T-helper 2 cell treated with Interferon-gamma antibody and Interleukin-4, amounts not matched to agents 100 ng/mL and 5 ng/mL, for 36 hours (primary cell): ENCODE results near the gene MAGEA2B. TPM values are rescaled to one million over a fixed set of nuclear protein-coding genes. Genes with fewer than 3 reads are reported as not detected.
"Not testable (repeated sequence)": the region's sequence is repeated elsewhere in the genome, so short reads cannot be mapped to it uniquely, and the experiment has no call there.

ENCODE experiments used
- intact Hi-C: fragments of 100-400 bp; cut with micrococcal nuclease; formaldehyde crosslinking; loops from one replicate; pipeline ENCODE4 v1.15.1; 2023
- total RNA-seq: library from RNA; stranded (reverse); gene quantifications from 2 replicates; pipeline ENCODE4 v1.2.3, GENCODE V29; 2022

The MAGEA2B gene
- not detected in 2 replicates for total RNA-seq

DNA sequence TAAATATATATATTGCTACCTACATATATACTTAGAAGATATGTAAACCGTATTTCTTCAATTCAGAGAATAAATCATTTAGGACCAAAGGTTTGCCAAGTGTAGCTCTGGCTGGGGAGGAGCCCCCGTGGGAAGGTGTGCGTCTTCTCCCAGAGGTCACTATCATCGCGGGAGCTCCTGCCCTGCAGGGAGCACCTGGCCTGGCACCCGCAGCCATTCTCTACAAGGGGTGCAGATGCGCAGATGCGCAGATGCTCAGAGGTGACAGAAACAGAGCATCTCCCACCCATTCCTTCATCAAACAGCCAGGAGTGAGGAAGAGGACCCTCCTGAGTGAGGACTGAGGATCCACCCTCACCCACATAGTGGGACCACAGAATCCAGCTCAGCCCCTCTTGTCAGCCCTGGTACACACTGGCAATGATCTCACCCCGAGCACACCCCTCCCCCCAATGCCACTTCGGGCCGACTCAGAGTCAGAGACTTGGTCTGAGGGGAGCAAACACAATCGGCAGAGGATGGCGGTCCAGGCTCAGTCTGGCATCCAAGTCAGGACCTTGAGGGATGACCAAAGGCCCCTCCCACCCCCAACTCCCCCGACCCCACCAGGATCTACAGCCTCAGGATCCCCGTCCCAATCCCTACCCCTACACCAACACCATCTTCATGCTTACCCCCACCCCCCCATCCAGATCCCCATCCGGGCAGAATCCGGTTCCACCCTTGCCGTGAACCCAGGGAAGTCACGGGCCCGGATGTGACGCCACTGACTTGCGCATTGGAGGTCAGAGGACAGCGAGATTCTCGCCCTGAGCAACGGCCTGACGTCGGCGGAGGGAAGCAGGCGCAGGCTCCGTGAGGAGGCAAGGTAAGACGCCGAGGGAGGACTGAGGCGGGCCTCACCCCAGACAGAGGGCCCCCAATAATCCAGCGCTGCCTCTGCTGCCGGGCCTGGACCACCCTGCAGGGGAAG lies at the start of gene MAGEA2B:
MAGEA2B (plus strand) TSS at position 814 of the 973 bp plus-strand sequence. CDS start 2,479 bp downstream, outside the sequence.
- intact Hi-C loops, result not testable (repeated sequence)

GRCh38 chrX:152674135-152674534 lies 40.3 kb upstream of the MAGEA2B start:
- intact Hi-C loops, result no loop called here

- intact Hi-C loops, result not testable (repeated sequence)
Observed at GRCh38 chrX:152674652-152675051, 39.8 kb upstream of the MAGEA2B start.

DNA sequence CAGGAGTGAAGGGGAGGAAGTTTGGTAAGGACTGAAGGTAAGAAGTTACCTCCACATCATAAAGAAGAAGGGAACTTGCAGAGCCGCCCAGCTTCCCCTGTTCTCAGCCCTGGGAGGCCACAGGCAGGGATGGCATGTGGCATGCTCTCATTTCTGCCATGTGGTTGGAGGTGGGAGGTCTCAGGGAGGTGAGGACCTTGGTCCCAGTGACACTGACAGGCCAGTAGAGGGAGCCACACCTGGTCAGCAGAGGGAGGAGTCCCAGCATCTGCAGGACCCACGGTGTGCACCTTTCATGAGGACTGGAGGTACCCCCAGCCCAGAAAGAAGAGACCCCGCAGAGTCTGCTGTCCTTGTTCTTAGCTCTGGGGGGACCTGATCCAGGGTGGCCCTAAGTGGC lies 33.4 kb upstream of the MAGEA2B start:
- intact Hi-C loops, result not testable (repeated sequence)

DNA sequence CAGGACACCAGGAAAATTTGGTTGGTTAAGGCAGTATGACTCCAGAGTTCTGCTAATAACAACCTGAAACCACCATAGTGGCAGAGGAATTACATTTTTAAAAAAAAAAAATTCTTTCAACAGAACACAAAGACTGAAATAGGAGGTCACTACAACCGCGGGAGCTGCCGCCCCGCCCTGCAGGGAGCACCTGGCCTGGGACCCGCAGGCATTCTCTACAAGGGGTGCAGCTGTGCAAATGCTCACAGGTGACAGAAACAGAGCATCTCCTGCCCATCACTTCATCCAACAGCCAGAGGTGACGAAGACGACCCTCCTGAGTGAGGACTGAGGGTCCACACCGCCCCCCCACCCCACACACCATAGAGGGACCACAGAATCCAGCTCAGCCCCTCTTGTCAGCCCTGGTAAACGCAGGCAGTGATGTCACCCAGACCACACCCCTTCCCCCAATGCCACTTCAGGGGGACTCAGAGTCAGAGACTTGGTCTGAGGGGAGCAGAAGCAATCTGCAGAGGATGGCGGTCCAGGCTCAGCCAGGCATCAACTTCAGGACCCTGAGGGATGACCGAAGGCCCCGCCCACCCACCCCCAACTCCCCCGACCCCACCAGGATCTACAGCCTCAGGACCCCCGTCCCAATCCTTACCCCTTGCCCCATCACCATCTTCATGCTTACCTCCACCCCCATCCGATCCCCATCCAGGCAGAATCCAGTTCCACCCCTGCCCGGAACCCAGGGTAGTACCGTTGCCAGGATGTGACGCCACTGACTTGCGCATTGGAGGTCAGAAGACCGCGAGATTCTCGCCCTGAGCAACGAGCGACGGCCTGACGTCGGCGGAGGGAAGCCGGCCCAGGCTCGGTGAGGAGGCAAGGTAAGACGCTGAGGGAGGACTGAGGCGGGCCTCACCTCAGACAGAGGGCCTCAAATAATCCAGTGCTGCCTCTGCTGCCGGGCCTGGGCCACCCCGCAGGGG lies 16.2 kb upstream of the MAGEA2B start, which contains the start of gene MAGEA3:
MAGEA3 (plus strand) TSS at position 843 of the 980 bp plus-strand sequence. CDS start 2,039 bp downstream, outside the sequence.
- intact Hi-C loops, result not testable (repeated sequence)

DNA sequence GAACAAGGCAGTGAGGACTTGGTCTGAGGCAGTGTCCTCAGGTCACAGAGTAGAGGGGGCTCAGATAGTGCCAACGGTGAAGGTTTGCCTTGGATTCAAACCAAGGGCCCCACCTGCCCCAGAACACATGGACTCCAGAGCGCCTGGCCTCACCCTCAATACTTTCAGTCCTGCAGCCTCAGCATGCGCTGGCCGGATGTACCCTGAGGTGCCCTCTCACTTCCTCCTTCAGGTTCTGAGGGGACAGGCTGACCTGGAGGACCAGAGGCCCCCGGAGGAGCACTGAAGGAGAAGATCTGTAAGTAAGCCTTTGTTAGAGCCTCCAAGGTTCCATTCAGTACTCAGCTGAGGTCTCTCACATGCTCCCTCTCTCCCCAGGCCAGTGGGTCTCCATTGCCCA lies 14.0 kb upstream of the MAGEA2B start:
- intact Hi-C loops, result not testable (repeated sequence)

DNA sequence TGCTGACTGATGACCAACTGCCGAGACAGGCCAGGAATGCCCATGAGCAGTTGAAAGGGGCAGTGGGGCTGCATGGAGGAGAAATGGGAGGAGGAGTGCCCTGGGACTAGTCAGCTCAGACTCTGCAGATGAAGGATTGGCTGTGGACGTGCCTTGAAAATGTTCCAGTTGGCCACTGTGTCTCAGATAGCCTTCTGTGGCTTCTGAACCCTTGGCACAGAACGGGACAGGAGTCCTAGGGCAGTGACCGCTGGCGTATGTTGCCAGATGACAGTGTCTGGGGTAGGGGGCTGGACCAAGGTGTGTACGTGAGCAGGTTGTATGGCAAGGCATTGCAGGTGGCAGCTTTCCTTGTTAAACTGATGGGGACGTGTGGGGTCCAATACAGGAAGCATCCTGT lies 7.9 kb upstream of the MAGEA2B start:
- intact Hi-C loops, result not testable (repeated sequence)

GRCh38 chrX:152709173-152709572 lies 5.3 kb upstream of the MAGEA2B start, which contains the start of gene CSAG2:
Gene CSAG2, minus strand, starts transcription at chrX:152709273. Its CDS starts 161 bp downstream, at chrX:152709112.
- intact Hi-C loops, result not testable (repeated sequence)

DNA sequence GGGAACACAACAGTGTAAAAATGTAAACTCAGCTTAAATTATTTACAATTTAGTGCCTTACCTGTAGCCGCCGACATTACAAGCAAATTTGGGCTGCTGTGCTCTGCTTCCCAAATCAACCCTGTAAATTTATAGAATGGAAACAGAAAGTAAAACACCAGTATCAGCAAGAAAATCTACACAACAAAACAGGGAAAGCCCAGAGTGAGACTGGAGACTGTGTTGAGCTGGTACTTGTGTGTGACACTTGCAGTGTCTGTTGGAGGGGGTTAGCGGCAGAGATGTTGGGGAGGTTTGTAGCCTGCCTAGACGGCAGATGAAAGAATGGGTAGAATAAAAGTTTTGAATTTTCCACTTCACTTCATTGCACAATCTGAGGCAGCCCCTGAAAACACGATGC lies 1.2 kb upstream of the MAGEA2B start:
- intact Hi-C loops, result not testable (repeated sequence)

DNA sequence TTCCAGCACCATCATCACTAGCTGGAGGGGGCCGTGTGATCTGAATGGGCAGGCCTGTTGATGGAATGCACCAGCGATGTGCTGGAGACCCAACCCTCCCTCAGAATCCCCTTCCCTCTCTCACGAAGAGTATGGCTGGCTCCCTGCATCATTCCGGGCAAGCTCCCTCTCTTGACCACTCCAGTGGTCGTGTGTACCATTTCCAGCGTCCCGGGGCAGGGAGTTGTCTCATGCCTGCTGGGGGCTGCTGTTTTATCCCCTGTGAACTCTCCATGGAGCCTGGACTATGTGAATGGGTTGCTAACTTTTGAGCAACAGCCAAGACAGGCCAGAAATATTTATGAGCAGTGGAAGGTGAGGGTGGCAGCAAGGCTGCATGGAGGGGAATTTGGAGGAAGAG lies 11.0 kb downstream of the MAGEA2B start:
- intact Hi-C loops, result no loop called here

GRCh38 chrX:152733261-152733975 lies 19.0 kb downstream of the MAGEA2B start, which contains the start of the genes CSAG1 and MAGEA12:
Gene CSAG1, minus strand, starts transcription at chrX:152733721. Its CDS starts 1,261 bp downstream, at chrX:152732460.
Gene MAGEA12, plus strand, starts transcription at chrX:152733757. Its CDS starts 2,405 bp downstream, at chrX:152736162.
- intact Hi-C loops, result no loop called here

GRCh38 chrX:152734143-152734858 lies 19.9 kb downstream of the MAGEA2B start:
- intact Hi-C loops, result not testable (repeated sequence)

DNA sequence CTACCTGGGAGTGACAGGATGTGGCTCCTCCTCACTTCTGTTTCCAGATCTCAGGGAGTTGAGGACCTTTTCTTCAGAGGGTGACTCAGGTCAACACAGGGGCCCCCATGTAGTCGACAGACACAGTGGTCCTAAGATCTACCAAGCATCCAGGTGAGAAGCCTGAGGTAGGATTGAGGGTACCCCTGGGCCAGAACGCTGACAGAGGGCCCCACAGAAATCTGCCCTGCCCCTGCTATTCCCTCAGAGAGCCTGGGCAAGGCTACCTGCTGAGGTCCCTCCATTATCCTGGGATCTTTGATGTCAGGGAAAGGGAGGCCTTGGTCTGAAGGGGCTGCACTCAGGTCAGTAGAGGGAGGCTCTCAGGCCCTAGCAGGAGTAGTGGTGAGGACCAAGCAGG lies 20.7 kb downstream of the MAGEA2B start:
- intact Hi-C loops, result no loop called here

DNA sequence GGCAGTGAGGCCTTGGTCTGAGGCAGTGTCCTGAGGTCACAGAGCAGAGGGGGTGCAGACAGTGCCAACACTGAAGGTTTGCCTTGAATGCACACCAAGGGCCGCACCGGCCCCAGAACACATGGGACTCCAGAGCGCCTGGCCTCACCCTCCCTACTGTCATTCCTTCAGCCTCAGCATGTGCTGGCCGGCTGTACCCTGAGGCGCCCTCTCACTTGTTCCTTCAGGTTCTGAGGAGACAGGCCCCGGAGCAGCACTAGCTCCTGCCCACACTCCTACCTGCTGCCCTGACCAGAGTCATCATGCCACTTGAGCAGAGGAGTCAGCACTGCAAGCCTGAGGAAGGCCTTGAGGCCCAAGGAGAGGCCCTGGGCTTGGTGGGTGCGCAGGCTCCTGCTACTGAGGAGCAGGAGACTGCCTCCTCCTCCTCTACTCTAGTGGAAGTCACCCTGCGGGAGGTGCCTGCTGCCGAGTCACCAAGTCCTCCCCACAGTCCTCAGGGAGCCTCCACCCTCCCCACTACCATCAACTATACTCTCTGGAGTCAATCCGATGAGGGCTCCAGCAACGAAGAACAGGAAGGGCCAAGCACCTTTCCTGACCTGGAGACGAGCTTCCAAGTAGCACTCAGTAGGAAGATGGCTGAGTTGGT lies 21.6 kb downstream of the MAGEA2B start:
- intact Hi-C loops, result no loop called here

- intact Hi-C loops, result not testable (repeated sequence)
Observed at GRCh38 chrX:152736528-152736927, 22.1 kb downstream of the MAGEA2B start.

DNA sequence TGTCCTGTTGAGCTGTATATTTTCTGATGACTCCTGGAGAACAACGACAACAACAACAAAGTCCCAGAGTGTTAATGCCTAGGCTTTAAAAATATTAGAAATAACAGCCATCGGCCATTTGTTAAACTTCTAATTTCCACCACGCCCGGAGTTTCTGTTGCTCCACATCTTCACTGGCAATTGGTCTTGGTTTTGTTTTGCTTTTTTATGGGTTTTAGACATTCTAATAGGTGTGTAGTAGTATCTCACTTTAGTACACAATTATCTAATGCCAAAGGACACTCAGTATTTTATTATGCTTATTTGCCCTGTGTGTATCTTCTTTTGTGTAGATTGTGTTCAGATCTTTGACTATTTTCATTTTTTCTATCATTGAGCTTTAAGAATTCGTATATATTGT lies 24.1 kb downstream of the MAGEA2B start:
- intact Hi-C loops, result no loop called here

DNA sequence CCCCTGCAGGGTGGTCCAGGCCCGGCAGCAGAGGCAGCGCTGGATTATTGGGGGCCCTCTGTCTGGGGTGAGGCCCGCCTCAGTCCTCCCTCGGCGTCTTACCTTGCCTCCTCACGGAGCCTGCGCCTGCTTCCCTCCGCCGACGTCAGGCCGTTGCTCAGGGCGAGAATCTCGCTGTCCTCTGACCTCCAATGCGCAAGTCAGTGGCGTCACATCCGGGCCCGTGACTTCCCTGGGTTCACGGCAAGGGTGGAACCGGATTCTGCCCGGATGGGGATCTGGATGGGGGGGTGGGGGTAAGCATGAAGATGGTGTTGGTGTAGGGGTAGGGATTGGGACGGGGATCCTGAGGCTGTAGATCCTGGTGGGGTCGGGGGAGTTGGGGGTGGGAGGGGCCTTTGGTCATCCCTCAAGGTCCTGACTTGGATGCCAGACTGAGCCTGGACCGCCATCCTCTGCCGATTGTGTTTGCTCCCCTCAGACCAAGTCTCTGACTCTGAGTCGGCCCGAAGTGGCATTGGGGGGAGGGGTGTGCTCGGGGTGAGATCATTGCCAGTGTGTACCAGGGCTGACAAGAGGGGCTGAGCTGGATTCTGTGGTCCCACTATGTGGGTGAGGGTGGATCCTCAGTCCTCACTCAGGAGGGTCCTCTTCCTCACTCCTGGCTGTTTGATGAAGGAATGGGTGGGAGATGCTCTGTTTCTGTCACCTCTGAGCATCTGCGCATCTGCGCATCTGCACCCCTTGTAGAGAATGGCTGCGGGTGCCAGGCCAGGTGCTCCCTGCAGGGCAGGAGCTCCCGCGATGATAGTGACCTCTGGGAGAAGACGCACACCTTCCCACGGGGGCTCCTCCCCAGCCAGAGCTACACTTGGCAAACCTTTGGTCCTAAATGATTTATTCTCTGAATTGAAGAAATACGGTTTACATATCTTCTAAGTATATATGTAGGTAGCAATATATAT lies 39.5 kb downstream of the MAGEA2B start, which contains the start of gene MAGEA2:
MAGEA2 (minus strand) TSS at position 157 of the 965 bp plus-strand sequence. CDS start 2,479 bp downstream, outside the sequence.
- intact Hi-C loops, result not testable (repeated sequence)

DNA sequence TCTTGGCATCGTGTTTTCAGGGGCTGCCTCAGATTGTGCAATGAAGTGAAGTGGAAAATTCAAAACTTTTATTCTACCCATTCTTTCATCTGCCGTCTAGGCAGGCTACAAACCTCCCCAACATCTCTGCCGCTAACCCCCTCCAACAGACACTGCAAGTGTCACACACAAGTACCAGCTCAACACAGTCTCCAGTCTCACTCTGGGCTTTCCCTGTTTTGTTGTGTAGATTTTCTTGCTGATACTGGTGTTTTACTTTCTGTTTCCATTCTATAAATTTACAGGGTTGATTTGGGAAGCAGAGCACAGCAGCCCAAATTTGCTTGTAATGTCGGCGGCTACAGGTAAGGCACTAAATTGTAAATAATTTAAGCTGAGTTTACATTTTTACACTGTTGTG lies 40.4 kb downstream of the MAGEA2B start:
- intact Hi-C loops, result not testable (repeated sequence)
